ENCODE results near the gene PDGFC. TPM values are rescaled to one million over a fixed set of nuclear protein-coding genes. Genes with fewer than 3 reads are reported as not detected.

The PDGFC gene
- total and polyA plus RNA-seq, 2 experiments from 2014 or later: 35.5 to 63.3 TPM

DNA sequence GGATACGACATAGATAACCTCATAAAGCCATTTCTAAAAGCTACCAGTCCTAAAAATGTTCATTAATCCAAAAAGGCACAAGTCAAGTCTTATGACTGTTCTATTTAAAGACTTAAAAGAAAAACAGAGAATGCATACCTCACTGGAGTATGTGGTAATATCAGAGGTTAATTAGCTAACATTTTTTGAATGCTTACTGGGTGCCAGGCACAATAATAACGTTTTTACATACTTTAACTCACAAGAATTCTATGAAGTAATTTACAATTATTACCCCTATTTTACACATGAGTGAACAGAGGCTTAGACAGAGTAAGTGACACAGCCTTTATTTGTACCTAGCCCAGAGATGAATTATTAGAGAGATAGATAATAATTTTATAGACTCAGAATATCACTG is 207.5 kb downstream of the PDGFC start:
- peaks cover 15% of the 10 kb centered on the region for H3K4me1 ChIP-seq (ENCODE audit: insufficient read depth)
- H3K9me2 ChIP-seq (replicated peaks; ENCODE audit: insufficient read depth): no peaks in the 10 kb centered on the region
- no peaks in the 10 kb centered on the region for H3K36me3 ChIP-seq (replicated peaks; ENCODE audit: insufficient read depth, low read depth)
- no peak for TF ChIP-seq EZH2phosphoT487 (IDR thresholded peaks at IDR 0.05; ENCODE audit: low read depth, severe bottlenecking, unreplicated experiment)
- TF ChIP-seq, protein P1, sequence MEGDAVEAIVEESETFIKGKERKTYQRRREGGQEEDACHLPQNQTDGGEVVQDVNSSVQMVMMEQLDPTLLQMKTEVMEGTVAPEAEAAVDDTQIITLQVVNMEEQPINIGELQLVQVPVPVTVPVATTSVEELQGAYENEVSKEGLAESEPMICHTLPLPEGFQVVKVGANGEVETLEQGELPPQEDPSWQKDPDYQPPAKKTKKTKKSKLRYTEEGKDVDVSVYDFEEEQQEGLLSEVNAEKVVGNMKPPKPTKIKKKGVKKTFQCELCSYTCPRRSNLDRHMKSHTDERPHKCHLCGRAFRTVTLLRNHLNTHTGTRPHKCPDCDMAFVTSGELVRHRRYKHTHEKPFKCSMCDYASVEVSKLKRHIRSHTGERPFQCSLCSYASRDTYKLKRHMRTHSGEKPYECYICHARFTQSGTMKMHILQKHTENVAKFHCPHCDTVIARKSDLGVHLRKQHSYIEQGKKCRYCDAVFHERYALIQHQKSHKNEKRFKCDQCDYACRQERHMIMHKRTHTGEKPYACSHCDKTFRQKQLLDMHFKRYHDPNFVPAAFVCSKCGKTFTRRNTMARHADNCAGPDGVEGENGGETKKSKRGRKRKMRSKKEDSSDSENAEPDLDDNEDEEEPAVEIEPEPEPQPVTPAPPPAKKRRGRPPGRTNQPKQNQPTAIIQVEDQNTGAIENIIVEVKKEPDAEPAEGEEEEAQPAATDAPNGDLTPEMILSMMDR (IDR thresholded peaks at IDR 0.05; ENCODE audit: poor library complexity): no peak
- no peak for TF ChIP-seq EZH2 (IDR thresholded peaks at IDR 0.05; ENCODE audit: borderline replicate concordance)
- no peaks in the 10 kb centered on the region for H4K20me1 ChIP-seq (ENCODE audit: insufficient read depth, poor library complexity, severe bottlenecking)
- no peaks in the 10 kb centered on the region for H3K79me2 ChIP-seq
- H3K27me3 ChIP-seq: no peaks in the 10 kb centered on the region
- DNase-seq (ENCODE audit: low spot score): no peak
- no peak overlapping the region for H3K4me3 ChIP-seq
- WGBS (ENCODE audit: low lambda C conversion rate, missing lambda C conversion rate): 60% methylated on average over 2 of the region's 2 CpGs
- no peak overlapping the region for H2AFZ ChIP-seq
- no peak overlapping the region for H3K27ac ChIP-seq
- H3K4me2 ChIP-seq: peak overlapping the region; percentile 3
- no peaks in the 10 kb centered on the region for H3K9me3 ChIP-seq (ENCODE audit: low read depth)

DNA sequence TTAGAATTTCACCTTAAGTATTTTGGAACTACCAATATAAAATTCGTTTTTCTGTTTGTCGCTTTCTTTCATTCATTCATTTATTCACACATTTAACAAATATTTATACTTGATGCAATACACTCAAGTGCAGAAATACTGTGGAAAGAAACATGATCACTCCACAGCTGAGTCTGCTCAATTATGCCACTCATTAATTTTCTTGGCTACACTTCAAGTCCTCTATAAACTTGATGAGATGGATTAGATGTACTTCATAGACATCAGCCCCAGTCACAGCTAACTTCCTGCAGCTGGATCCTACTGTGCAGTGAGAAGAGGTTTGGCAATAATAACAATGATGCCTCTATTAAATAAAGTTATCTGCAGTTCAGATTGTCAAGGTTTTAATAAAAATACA is 208.1 kb downstream of the PDGFC start:
- no peaks in the 10 kb centered on the region for H4K20me1 ChIP-seq (ENCODE audit: insufficient read depth, poor library complexity, severe bottlenecking)
- H3K4me2 ChIP-seq: peak overlapping the region; percentile 3
- no peaks in the 10 kb centered on the region for H3K27me3 ChIP-seq
- H3K4me1 ChIP-seq (ENCODE audit: insufficient read depth): peaks cover 15% of the 10 kb centered on the region
- no peaks in the 10 kb centered on the region for H3K9me2 ChIP-seq (replicated peaks; ENCODE audit: insufficient read depth)
- no peaks in the 10 kb centered on the region for H3K9me3 ChIP-seq (ENCODE audit: low read depth)
- H3K27ac ChIP-seq: no peak overlapping the region
- no peak overlapping the region for H2AFZ ChIP-seq
- WGBS (ENCODE audit: low lambda C conversion rate, missing lambda C conversion rate): 59% methylated on average over 2 of the region's 2 CpGs
- no peaks in the 10 kb centered on the region for H3K36me3 ChIP-seq (replicated peaks; ENCODE audit: insufficient read depth, low read depth)
- H3K4me3 ChIP-seq: no peak overlapping the region
- no peak for TF ChIP-seq EZH2 (IDR thresholded peaks at IDR 0.05; ENCODE audit: borderline replicate concordance)
- TF ChIP-seq, protein P1 (IDR thresholded peaks at IDR 0.05; ENCODE audit: poor library complexity): no peak
- no peak for TF ChIP-seq EZH2phosphoT487 (IDR thresholded peaks at IDR 0.05; ENCODE audit: low read depth, severe bottlenecking, unreplicated experiment)
- DNase-seq (ENCODE audit: low spot score): no peak
- no peaks in the 10 kb centered on the region for H3K79me2 ChIP-seq

DNA sequence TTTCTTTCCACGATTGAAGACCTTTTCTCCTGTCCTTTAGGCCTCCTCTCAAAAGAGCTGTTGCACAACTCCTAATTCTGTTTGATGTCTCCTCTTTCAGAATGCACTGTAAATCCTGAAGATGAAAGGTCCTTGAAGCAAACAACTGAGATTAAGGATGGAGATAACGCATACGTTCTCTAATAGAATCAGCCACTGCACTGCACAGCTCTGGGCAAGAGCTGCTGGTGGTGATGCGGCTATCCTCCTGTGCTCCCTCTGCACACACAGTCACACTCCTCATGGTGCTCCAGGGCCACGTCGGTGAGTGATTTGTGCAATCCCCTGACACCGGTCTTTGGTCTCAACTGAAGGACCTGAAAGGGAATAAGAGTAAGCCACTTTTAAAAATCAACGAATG is 208.7 kb downstream of the PDGFC start:
- no peaks in the 10 kb centered on the region for H3K9me3 ChIP-seq (ENCODE audit: low read depth)
- no peaks in the 10 kb centered on the region for H3K9me2 ChIP-seq (replicated peaks; ENCODE audit: insufficient read depth)
- no peaks in the 10 kb centered on the region for H3K27me3 ChIP-seq
- no peak overlapping the region for H2AFZ ChIP-seq
- DNase-seq (ENCODE audit: low spot score): no peak
- whole genome bisulfite sequencing (ENCODE audit: low lambda C conversion rate, missing lambda C conversion rate): 54% methylated on average over 8 of the region's 8 CpGs
- no peaks in the 10 kb centered on the region for H3K36me3 ChIP-seq (replicated peaks; ENCODE audit: insufficient read depth, low read depth)
- H3K4me3 ChIP-seq: no peak overlapping the region
- no peak overlapping the region for H3K27ac ChIP-seq
- TF ChIP-seq, protein P1 (IDR thresholded peaks at IDR 0.05; ENCODE audit: poor library complexity): no peak
- TF ChIP-seq EZH2phosphoT487 (IDR thresholded peaks at IDR 0.05; ENCODE audit: low read depth, severe bottlenecking, unreplicated experiment) (no peak), EZH2 (IDR thresholded peaks at IDR 0.05; ENCODE audit: borderline replicate concordance) (no peak)
- H4K20me1 ChIP-seq (ENCODE audit: insufficient read depth, poor library complexity, severe bottlenecking): no peaks in the 10 kb centered on the region
- peaks cover 15% of the 10 kb centered on the region for H3K4me1 ChIP-seq (ENCODE audit: insufficient read depth)
- no peaks in the 10 kb centered on the region for H3K79me2 ChIP-seq
- no peak overlapping the region for H3K4me2 ChIP-seq

DNA sequence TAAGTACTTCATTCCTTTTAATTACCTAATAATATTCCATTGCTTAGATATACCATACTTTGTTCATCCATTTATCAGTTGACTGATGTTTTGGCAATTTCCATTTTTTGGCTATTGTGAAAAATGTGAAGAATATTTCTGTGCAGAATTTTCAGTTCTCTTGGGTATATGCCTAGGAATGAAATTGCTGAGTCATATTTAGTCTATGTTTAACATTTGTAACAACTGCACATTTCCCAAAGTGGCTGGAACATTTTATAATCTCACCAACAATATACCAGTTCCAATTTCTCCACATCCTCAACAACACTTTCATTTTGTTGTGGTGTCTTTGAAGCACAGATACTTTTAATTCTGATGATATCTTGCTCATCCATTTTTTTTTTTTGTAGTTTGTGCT is 215.5 kb downstream of the PDGFC start:
- Histone ChIP-seq H3K9me2 (replicated peaks; ENCODE audit: insufficient read depth) (no peaks in the 10 kb centered on the region), H3K27ac (no peak overlapping the region), H3K79me2 (no peaks in the 10 kb centered on the region), H3K4me2 (no peak overlapping the region), H2AFZ (no peak overlapping the region), H3K36me3 (replicated peaks; ENCODE audit: insufficient read depth, low read depth) (no peaks in the 10 kb centered on the region), H3K4me1 (ENCODE audit: insufficient read depth) (no peaks in the 10 kb centered on the region), H3K9me3 (ENCODE audit: low read depth) (no peaks in the 10 kb centered on the region), H3K27me3 (no peaks in the 10 kb centered on the region), H4K20me1 (ENCODE audit: insufficient read depth, poor library complexity, severe bottlenecking) (no peaks in the 10 kb centered on the region), H3K4me3 (no peak overlapping the region)
- DNase-seq (ENCODE audit: low spot score): no peak
- TF ChIP-seq EZH2 (IDR thresholded peaks at IDR 0.05; ENCODE audit: borderline replicate concordance): no peak
- TF ChIP-seq, protein P1 (IDR thresholded peaks at IDR 0.05; ENCODE audit: poor library complexity): no peak
- TF ChIP-seq EZH2phosphoT487 (IDR thresholded peaks at IDR 0.05; ENCODE audit: low read depth, severe bottlenecking, unreplicated experiment): no peak

All from hepatocyte (in vitro differentiated cells).